Activated CD4-positive, alpha-beta T cell treated with anti-CD3 and anti-CD28 coated beads, Interleukin-2, amount 10 ng/mL, durations not matched to agents 24 days and 14 days (primary cell): ENCODE results near the gene PRL. TPM values are rescaled to one million over a fixed set of nuclear protein-coding genes. Genes with fewer than 3 reads are reported as not detected.

Source experiments
- DNase-seq: peaks from one replicate; pipeline ENCODE4 v3.0.0; 2022
- H3K27ac Mint-ChIP-seq: one replicate; pipeline ENCODE4 v1.8.0; 2022; ENCODE audit warnings: mild to moderate bottlenecking, mixed read lengths
- H3K27me3 Mint-ChIP-seq: one replicate; pipeline ENCODE4 v1.8.0; 2022; ENCODE audit warnings: mixed read lengths
- H3K36me3 Mint-ChIP-seq: one replicate; pipeline ENCODE4 v1.8.0; 2022; ENCODE audit warnings: low read depth, mild to moderate bottlenecking, mixed read lengths
- H3K4me1 Mint-ChIP-seq: one replicate; pipeline ENCODE4 v1.8.0; 2021; ENCODE audit warnings: mixed read lengths
- H3K4me3 Mint-ChIP-seq: one replicate; pipeline ENCODE4 v1.8.0; 2022; ENCODE audit warnings: mild to moderate bottlenecking, moderate library complexity, mixed read lengths
- H3K9me3 Mint-ChIP-seq: one replicate; pipeline ENCODE4 v1.8.0; 2021; ENCODE audit warnings: mixed read lengths
- intact Hi-C: fragments of 100-400 bp; cut with micrococcal nuclease; formaldehyde crosslinking; loops from one replicate; pipeline ENCODE4 v1.15.1; 2023
- total RNA-seq: library from RNA; stranded (reverse); gene quantifications from 2 replicates; pipeline ENCODE4 v1.2.3, GENCODE V29; 2022

The PRL gene
- total RNA-seq, 1 donor from 2014 or later, result not detected

DNA sequence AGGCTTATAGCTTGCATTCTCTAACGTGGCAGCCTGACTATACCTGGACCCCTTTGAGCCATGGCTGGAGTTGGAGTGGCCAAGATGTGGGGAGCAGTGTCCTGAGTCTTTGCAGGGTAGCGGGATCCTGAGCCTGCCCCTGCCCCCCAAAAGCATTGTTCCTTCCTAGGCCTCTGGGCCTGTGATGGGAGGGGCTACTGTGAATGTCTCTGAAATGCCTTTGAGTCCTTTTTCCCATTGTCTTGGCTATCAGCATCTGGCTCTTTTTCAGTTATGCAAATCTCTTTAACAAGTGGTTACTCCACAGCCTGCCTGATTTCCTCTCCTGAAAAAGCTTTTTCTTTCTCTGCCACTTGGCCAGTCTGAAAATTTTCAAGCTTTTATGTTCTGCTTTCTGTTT is 17.0 kb upstream of the PRL start:
- Mint-ChIP-seq H3K27me3 (no peaks in the 10 kb centered on the region), H3K4me3 (no peak overlapping the region), H3K36me3 (no peaks in the 10 kb centered on the region), H3K27ac (no peak overlapping the region), H3K4me1 (no peaks in the 10 kb centered on the region), H3K9me3 (peaks cover 5% of the 10 kb centered on the region)
- intact Hi-C loops, result no loop called here
- no peak for DNase-seq

DNA sequence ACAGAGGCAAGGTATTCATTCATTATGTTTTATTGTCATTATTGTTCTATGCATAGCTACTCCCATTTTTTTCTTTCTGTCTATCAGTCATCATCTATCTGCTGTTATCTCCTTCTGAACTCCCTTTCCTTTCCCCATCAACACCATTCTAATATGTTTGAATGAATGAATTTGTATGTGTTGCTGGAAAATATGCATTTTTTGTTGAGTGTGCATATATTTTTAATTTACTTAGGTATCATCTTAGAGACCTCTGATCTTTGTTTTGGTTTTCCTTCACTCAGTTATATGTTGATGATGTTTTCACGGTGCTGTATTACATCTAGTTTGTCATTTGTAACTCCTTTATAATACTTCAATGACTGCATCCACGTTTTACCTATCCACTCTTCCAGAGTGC is 12.1 kb upstream of the PRL start:
- intact Hi-C loops, result no loop called here
- H3K4me3 Mint-ChIP-seq, result no peak overlapping the region
- H3K36me3 Mint-ChIP-seq, result no peaks in the 10 kb centered on the region
- no peaks in the 10 kb centered on the region for H3K27me3 Mint-ChIP-seq
- DNase-seq, result no peak
- no peaks in the 10 kb centered on the region for H3K4me1 Mint-ChIP-seq
- H3K27ac Mint-ChIP-seq, result no peak overlapping the region
- H3K9me3 Mint-ChIP-seq, result peaks cover 3% of the 10 kb centered on the region

DNA sequence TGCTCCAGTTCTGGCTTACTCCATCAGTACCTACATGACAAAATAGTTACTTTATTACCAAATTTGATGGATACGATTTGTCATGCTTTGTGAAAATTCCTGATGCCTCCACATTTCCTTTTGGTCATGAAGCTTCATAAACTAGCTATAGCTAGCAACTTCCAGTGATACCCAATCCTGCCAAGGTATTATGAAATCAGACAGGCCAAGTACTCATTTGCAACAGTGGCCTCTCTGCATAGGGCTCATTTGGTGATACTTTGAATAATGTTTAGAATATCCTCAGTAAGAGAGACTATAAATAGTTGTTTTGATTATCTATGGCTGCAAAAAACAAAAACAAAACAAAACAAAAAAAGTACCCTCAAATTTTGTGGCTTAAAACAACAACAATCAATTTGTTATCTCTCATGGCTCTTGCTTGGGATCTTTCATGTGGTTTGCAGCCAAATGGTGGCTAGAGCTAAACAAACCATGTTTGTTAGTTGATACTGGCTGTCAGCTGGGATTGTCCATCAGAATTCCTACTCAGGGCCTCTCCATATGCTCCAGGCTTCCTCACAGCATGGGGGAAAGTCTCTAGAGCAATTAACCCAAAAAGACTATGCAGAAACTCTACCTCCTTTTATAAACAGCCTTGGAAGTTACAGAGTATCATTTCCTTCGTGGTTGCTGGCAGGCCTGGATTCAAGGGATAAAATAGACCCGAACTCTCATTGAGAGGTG is 10.1 kb upstream of the PRL start:
- Mint-ChIP-seq H3K4me3 (no peak overlapping the region), H3K4me1 (no peaks in the 10 kb centered on the region), H3K36me3 (no peaks in the 10 kb centered on the region), H3K27me3 (no peaks in the 10 kb centered on the region), H3K27ac (no peak overlapping the region), H3K9me3 (peaks cover 3% of the 10 kb centered on the region)
- intact Hi-C loops, result no loop called here
- DNase-seq, result no peak

DNA sequence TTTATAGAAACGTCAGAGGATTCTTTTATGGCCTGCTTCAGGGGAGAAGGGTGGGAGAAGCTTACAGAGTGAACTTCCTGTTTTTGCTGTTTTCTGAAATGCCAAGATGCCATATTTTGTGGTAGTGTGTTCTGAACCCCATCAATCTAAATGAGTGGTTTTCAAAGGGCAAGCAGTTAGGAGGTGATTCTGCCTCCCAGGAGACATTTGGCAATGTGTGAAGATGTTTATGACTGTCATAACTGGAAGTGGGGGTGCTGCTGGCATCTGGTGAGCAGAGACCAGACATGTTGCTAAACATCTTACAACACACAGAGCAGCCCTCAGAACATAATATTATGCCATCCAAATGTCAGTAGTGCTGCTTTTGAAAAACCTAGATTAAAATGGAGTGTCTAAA is 6.0 kb upstream of the PRL start:
- Mint-ChIP-seq H3K36me3 (no peaks in the 10 kb centered on the region), H3K4me1 (no peaks in the 10 kb centered on the region), H3K9me3 (peaks cover 3% of the 10 kb centered on the region), H3K4me3 (no peak overlapping the region), H3K27ac (no peak overlapping the region), H3K27me3 (no peaks in the 10 kb centered on the region)
- intact Hi-C loops, result no loop called here
- DNase-seq, result no peak

DNA sequence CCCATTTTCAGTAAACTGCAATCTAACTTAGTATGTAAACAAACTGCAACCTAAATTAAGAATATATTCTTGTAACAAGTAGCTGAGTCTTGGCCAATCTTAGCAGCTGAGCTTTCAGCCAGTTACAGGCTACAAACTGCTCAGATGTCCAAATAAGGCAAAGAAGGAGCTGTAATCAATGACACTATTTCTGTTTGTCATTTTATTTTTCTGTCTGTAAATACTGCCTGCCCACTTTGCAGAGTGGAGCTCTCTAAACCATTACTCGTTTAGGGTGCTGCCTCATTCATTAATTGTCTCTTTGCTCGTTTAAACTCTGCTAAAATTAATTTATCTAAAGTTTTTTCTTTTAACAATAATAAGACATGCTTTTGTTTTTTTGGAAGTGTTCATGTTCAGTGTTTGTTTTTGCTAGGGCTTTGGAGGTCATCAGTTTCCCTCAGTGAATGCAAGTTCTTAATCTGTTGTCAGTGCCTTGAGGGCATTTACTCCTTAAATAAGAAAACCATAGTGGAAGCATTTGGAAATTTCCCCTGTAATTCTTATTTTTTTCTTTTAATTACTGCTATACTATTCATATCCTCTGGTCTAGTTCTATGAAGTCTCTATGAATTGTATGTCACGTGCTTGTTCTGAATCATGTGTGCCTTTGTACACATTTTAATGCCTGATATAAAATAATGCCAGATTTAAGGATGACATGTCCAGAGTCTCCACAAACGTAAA is 3.6 kb upstream of the PRL start:
- no peak for DNase-seq
- intact Hi-C loops, result no loop called here
- H3K27ac Mint-ChIP-seq, result no peak overlapping the region

DNA sequence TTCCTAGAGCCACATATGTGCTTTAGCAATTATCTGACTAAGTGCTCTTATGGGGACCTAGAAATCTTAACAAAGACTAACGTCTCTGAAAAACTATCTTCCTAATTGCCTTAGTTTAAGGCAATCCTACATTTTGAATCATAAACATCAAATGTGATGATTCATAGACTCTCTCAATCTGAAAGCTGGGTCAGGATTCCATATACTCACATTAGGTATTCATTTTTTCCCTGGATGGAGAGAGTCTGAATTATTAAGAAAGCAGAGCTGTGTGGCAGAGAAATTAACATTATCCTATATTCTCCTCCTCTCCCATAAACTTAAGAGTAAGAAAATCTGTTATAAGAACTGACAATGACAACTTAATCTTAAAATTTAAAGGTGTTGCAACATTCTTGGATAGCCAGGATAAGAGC is 1.6 kb upstream of the PRL start:
- H3K27ac Mint-ChIP-seq, result no peak overlapping the region
- no peaks in the 10 kb centered on the region for H3K4me1 Mint-ChIP-seq
- no peaks in the 10 kb centered on the region for H3K9me3 Mint-ChIP-seq
- no peaks in the 10 kb centered on the region for H3K27me3 Mint-ChIP-seq
- H3K4me3 Mint-ChIP-seq, result no peak overlapping the region
- H3K36me3 Mint-ChIP-seq, result no peaks in the 10 kb centered on the region
- intact Hi-C loops, result no loop called here
- no peak for DNase-seq

More for the DNA sequence above, 3.6 kb upstream of the PRL start:
- Mint-ChIP-seq H3K4me1 (no peaks in the 10 kb centered on the region), H3K9me3 (peaks cover 3% of the 10 kb centered on the region), H3K27me3 (no peaks in the 10 kb centered on the region), H3K4me3 (no peak overlapping the region), H3K36me3 (no peaks in the 10 kb centered on the region)

DNA sequence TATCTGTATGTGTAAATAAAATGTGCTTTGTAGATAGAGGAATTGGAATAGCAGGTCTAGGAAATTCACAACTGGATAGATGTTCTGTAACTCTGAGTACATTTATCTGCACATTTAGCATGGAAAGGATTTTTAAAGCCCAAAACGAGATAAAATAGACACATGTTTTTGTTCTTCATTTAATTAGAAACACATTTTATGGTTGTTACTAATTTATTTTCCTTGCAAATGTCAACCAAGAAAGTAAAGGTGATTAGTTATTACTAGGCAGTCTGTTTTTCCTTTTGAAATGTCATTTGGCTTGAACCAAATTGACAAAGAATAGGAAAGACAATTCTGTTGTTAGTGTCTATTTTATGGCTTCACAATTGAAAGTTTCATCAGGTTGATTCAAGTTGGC is 769 bp downstream of the PRL start:
- Mint-ChIP-seq H3K27me3 (no peaks in the 10 kb centered on the region), H3K27ac (no peak overlapping the region), H3K4me3 (no peak overlapping the region), H3K9me3 (no peaks in the 10 kb centered on the region), H3K4me1 (no peaks in the 10 kb centered on the region), H3K36me3 (no peaks in the 10 kb centered on the region)
- intact Hi-C loops, result no loop called here
- no peak for DNase-seq

DNA sequence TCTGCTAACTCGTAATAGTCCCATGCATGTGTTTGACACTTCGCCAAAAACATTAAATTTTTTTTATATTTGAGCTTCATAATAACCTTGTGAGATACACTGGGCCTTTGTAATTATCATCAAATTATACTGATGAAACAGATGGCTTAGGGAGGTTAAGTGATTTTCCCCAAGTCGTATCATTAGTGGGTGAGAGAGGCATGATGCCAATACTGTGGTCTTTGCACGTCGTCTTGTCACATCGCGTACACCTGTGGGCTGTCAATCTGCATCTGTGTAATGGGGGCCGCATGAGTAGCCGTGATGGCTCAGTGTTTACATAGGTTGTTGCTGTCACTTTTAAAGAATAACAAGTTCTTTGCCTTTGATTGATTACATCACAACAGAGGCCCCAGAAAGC is 1.7 kb downstream of the PRL start:
- no peak overlapping the region for H3K27ac Mint-ChIP-seq
- no peaks in the 10 kb centered on the region for H3K27me3 Mint-ChIP-seq
- H3K9me3 Mint-ChIP-seq, result no peaks in the 10 kb centered on the region
- no peaks in the 10 kb centered on the region for H3K36me3 Mint-ChIP-seq
- intact Hi-C loops, result no loop called here
- no peaks in the 10 kb centered on the region for H3K4me1 Mint-ChIP-seq
- no peak for DNase-seq
- no peak overlapping the region for H3K4me3 Mint-ChIP-seq

DNA sequence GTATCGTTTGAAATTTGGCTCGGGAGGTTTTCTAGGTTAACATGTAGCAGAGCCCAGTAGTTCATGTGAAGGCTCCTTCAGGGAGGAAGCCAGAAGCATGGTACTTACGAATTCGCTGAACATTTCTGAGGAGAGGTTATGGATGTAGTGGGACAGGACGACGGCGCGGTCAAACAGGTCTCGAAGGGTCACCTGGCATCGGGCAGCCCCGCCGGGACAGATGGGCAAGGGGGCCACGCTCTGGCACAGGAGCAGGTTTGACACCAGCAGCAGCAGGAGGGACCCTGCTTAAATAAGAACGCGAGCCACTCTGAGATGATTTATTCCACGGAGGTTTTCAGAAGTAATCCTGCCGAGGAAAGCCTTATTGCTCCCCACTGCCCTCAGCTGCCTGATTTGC is 2.5 kb downstream of the PRL start:
- Mint-ChIP-seq H3K4me3 (no peak overlapping the region), H3K36me3 (no peaks in the 10 kb centered on the region), H3K4me1 (no peaks in the 10 kb centered on the region), H3K27ac (no peak overlapping the region), H3K27me3 (no peaks in the 10 kb centered on the region), H3K9me3 (no peaks in the 10 kb centered on the region)
- DNase-seq, result no peak
- intact Hi-C loops, result no loop called here

DNA sequence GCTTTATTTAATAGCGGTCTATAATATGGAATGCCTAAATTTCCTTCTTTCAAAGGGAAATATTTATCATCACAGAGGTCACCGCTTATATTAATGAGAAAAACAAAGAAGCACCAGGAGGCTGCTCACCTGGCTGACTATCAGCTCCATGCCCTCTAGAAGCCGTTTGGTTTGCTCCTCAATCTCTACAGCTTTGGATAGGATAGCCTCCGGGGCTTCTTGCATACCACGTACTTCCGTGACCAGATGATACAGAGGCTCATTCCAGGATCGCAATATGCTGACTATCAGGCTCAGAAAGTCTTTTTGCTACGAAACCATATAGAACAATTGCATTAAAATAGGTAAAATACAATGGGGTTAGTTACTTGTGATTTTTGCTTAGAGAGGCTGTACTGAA is 6.8 kb downstream of the PRL start:
- Mint-ChIP-seq H3K27me3 (no peaks in the 10 kb centered on the region), H3K27ac (no peak overlapping the region), H3K9me3 (no peaks in the 10 kb centered on the region), H3K36me3 (no peaks in the 10 kb centered on the region), H3K4me3 (no peak overlapping the region), H3K4me1 (no peaks in the 10 kb centered on the region)
- intact Hi-C loops, result no loop called here
- DNase-seq, result no peak

DNA sequence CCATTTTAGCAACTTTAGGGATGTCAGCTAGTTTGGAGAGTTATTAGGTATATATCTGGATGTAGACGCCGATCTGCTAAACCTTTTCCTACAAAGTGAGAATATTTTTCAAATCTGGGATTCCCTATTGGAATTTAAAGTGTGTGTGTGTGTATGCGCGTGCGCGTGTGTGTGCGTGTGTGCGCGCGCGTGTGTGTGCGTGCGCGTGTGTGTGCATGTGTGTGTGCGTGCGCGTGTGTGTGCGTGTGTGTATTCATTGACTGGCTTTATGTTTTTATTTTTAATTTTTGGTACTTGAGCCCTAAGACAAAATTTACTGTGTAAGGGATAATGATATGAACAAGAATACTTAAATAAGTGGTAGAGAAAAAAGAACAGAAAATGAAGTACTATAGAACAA is 8.1 kb downstream of the PRL start:
- H3K27ac Mint-ChIP-seq, result no peak overlapping the region
- intact Hi-C loops, result no loop called here
- no peaks in the 10 kb centered on the region for H3K27me3 Mint-ChIP-seq
- no peak for DNase-seq
- H3K4me3 Mint-ChIP-seq, result no peak overlapping the region
- no peaks in the 10 kb centered on the region for H3K9me3 Mint-ChIP-seq
- no peaks in the 10 kb centered on the region for H3K36me3 Mint-ChIP-seq
- no peaks in the 10 kb centered on the region for H3K4me1 Mint-ChIP-seq

DNA sequence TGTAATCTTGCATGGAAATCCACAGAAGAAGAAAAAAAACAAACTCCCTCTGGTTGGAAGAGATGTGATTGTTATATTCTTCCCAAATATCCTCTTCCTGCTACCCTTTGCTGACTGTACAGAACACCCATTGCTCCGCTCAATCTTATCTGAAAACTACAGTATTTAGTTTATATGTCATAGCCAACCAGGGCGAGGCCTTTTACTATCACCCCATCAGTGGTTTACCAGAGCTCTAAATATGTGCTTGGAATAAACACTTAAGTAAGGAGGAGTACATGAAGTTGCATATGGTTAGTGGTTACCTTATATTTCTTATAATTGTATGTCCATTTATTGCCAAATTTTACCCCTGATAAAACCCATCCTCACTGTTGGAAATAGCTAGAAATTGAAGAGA is 12.2 kb downstream of the PRL start:
- H3K9me3 Mint-ChIP-seq, result no peaks in the 10 kb centered on the region
- H3K27ac Mint-ChIP-seq, result no peak overlapping the region
- H3K4me1 Mint-ChIP-seq, result no peaks in the 10 kb centered on the region
- intact Hi-C loops, result no loop called here
- H3K36me3 Mint-ChIP-seq, result no peaks in the 10 kb centered on the region
- no peak overlapping the region for H3K4me3 Mint-ChIP-seq
- DNase-seq, result no peak
- no peaks in the 10 kb centered on the region for H3K27me3 Mint-ChIP-seq

DNA sequence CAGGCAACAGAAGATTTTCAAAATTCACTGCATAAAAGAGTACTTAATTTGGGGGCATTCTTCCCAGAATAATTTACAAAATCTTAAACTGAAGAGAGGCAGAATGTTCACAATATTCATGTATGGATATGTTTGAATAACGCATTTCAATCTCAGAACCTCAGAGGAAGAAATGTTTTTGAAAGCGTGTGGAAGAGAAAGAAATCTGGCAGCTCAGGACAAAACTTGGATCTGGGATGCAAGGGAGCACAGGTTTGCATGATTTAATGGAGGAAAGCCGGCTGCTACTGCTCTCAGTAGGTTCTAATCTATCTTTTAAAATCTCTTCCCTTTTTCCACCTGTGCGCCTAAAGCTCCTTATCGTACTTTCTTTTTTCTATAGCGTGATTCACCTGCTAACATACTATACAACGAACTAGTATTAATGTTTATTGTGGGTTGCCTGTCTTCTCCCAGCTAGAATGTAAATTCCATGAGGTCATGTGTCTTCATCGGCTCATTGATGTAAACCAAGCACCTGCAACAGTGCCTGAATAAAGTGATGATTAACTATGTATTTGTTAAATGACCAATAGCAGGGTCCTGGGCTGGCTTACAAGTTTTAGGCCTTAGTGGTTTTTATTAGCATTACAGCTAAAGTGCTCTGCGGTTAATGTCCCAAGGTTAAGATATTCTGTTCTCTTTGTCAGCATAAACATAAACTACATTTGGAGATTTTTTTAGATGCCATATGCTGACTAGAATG is 15.3 kb downstream of the PRL start:
- H3K4me1 Mint-ChIP-seq, result no peaks in the 10 kb centered on the region
- peaks cover 3% of the 10 kb centered on the region for H3K9me3 Mint-ChIP-seq
- no peak overlapping the region for H3K4me3 Mint-ChIP-seq
- no peaks in the 10 kb centered on the region for H3K27me3 Mint-ChIP-seq
- DNase-seq, result no peak
- no peaks in the 10 kb centered on the region for H3K36me3 Mint-ChIP-seq
- intact Hi-C loops, result no loop called here
- no peak overlapping the region for H3K27ac Mint-ChIP-seq

DNA sequence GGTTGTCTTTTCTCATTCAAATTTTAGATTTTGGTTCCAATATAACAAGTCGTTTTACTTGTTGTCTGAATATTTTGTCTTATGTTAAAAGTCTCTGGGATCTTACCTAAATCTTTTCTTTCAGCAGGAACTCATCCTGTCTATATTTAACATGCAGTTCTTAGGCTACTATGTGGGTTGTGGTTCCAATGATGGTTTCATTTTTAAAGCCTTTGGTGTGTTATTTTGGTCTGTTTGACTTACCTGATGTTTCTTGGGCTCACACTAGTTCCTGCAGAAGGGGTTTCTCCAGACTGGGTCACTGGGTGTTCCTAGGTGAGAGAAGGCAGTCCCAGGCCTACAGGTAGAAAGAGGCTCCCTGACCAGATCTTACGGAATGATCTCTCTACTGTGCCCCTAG is 17.4 kb downstream of the PRL start:
- no peak overlapping the region for H3K4me3 Mint-ChIP-seq
- no peaks in the 10 kb centered on the region for H3K27me3 Mint-ChIP-seq
- no peaks in the 10 kb centered on the region for H3K36me3 Mint-ChIP-seq
- peaks cover 3% of the 10 kb centered on the region for H3K9me3 Mint-ChIP-seq
- H3K27ac Mint-ChIP-seq, result no peak overlapping the region
- no peaks in the 10 kb centered on the region for H3K4me1 Mint-ChIP-seq
- intact Hi-C loops, result no loop called here
- no peak for DNase-seq
